GM19238 (cell line): ENCODE data around the gene ARID4B.
"Not testable (repeated sequence)": the region's sequence is repeated elsewhere in the genome, so short reads cannot be mapped to it uniquely, and the experiment has no call there.

ENCODE experiments used
- DNase-seq: peaks from one replicate; pipeline ENCODE4 v3.0.0; 2011; ENCODE audit warnings: low spot score; ENCODE audit not compliant: insufficient read length

The ARID4B gene, protein sequence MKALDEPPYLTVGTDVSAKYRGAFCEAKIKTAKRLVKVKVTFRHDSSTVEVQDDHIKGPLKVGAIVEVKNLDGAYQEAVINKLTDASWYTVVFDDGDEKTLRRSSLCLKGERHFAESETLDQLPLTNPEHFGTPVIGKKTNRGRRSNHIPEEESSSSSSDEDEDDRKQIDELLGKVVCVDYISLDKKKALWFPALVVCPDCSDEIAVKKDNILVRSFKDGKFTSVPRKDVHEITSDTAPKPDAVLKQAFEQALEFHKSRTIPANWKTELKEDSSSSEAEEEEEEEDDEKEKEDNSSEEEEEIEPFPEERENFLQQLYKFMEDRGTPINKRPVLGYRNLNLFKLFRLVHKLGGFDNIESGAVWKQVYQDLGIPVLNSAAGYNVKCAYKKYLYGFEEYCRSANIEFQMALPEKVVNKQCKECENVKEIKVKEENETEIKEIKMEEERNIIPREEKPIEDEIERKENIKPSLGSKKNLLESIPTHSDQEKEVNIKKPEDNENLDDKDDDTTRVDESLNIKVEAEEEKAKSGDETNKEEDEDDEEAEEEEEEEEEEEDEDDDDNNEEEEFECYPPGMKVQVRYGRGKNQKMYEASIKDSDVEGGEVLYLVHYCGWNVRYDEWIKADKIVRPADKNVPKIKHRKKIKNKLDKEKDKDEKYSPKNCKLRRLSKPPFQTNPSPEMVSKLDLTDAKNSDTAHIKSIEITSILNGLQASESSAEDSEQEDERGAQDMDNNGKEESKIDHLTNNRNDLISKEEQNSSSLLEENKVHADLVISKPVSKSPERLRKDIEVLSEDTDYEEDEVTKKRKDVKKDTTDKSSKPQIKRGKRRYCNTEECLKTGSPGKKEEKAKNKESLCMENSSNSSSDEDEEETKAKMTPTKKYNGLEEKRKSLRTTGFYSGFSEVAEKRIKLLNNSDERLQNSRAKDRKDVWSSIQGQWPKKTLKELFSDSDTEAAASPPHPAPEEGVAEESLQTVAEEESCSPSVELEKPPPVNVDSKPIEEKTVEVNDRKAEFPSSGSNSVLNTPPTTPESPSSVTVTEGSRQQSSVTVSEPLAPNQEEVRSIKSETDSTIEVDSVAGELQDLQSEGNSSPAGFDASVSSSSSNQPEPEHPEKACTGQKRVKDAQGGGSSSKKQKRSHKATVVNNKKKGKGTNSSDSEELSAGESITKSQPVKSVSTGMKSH (N-terminal part only)

DNA sequence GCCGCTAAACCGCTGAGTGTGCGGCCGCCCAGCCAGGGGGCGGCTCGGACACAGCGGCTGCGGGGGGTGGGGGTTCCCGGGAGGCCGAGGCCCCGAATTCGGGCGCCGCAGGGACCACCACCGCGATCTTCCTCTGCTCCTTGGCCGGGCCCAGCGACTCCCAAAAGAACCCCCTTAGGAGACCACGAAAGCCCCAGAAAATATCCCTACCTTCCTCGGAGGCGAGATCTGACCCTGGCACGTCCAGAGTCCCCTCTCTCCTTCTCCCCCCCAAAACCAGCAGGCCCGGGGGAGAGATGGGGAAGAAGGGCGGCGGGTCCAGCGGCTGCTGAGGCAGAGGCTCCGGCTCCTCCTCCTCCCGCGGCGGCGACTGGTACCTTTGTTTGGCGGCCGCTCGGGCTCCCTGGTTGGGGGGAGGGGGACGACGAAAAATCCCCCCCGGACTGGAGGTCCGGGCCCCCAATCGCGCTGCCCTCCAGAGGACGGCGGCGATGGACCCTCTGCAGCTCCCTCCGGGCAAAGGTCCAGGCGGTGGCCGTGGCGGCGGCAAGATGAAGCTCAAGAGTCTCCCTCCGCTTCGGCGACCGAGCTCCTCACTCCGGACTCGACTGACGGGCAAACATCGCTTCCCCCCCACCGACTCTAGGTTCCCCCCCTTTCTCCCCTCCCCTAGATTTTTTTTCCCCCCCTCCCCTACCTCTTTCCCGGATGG, at the start of gene ARID4B:
Gene ARID4B, minus strand, starts transcription at position 621 of the 712 bp plus-strand sequence. CDS start 1,260 bp downstream, outside the sequence.
- no peak for DNase-seq

DNA sequence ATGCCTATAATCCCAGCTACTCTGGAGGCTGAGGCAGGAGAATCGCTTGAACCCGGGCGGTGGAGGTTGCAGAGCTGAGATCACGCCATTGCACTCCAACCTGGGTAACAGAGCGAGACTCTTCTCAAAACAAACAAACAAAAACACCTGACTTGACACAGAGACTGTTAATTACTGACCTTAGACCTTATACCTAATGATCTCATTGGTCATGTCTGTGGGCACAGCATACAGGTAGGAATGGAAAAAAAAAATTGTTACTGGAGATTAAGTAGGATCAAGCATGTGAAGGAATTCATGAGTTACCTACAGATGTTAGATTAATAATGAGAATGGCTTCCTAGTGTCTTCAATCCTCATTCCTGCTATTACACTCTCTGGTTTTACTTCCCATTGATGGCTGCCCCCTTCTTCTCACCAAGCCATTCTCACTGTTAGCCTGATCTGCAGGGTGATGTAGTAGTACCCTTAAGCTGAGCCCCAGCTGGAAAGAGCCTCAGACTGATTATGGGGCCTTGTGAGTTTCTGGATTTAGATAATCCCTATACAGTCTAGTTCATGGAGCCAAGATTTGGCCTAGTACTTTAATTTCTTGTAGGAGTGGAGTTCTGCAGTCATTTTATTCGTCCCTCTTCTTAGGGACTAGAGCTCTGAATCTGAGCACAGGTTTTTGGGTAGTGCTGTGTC, 48.1 kb upstream of the ARID4B start:
- DNase-seq: no peak

DNA sequence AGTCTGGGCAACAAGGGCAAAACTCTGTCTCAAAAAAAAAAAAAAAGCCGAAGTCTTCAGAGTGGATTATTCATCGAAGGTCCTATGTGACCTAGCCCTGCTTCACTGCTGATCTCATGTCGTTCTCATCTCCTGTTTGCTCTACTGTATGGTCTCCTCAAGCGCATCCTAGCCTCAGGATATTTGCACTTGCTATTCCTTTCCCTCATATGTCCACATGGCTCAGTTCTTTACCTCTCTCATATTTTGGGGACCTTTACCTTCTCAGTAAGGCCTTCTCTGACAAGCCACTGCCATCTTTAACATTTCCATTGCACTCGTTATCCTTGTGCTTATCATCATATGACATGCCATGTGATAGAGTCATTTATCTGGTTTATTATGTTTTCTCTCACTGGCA, 41.8 kb upstream of the ARID4B start:
- DNase-seq: no peak

DNA sequence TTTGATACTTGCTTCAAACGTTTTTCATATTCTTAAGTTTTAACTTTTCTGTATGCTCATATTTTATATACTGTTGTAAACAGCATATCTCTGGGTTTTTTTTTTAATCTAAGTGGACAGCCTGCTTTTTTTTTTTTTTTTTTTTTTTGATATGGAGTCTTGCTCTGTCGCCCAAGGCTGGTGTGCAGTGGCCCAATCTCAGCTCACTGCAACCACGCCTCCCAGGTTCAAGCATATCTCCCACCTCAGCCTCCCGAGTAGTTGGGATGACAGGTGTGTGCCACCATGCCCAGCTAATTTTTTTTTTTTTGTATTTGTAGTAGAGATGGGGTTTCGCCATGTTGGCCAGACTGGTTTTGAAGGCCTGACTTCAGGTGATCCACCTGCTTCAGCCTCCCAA, 40.4 kb upstream of the ARID4B start:
- DNase-seq: no peak

DNA sequence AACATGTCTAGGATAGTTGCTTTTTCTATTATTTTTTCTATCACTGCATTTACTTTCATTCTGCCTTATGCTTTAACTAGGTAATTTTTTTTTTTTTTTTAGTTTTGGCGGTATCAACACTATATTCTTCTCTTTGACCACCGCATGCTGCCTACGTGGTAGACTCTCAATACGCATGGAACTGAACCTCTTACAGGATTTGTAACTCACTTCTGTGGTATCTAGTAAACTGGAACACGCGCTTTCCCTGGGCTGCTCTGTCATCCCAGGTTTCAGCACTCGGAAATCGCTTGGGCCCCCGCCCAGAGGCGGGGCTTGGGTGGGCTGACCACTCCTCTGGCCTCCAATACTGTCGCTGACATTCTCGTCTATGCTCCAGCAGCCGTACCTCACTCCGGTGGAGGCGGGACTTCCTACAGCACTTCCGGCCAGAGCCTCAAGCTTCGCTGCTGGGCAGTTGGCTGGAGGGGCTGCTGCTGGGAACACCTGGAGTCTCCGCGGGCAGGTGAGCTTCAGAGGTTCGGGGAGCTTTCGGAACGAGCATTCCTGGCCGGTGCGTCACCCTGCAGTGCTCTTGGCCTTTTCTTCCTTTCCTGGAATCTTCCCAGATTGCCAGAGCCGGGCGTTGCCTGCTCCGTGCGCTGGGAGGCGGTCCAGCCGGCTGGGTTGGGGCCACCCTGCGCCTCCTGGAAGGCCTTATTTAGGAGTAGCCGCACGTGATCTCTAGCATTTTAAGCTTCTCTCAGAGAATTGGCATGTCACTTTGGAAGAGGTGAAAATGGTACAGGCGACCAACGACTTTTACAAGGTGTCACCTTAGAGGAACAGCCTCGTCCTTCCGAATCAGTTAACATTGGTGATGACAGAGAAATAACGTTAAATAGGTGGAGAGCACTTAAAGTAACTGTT, 39.3 kb upstream of the ARID4B start, which contains the start of gene TBCE:
Gene TBCE, plus strand, starts transcription at position 428 of the 909 bp plus-strand sequence. CDS start 12,623 bp downstream, outside the sequence.
- DNase-seq: peak; percentile 93

DNA sequence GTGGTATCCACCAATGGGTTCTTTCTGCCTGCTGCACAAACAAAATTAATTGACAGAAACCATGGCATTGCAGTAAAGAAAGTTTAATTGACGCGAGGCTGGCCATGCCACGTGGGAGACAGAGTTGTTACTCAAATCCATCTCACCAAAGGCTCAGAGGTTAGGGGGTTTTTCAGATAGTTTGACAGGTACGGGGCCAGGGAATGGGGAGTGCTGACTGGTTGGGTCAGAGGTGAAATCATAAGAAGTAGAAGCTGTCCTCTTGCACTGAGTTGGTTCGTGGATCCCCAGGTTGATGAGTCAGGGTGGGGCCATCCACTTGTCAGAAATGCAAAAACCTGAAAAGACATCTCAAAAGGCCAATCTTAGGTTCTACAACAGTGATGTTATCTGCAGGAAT, 38.3 kb upstream of the ARID4B start:
- no peak for DNase-seq

DNA sequence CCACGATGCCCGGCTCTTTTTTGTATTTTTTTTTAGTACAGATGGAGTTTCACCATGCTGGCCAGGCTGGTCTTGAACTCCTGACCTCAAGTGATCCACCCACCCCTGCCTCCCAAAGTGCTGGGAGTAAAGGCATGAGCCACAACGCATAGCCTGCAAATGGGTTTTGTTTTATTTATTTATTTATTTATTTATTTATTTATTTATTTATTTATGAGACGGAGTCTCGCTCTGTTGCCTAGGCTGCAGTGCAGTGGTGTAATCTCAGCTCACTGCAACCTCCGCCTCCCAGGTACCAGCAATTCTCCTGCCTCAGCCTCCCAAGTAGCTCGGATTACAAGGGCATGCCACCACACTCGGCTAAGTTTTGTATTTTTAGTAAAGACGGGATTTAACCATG, 36.2 kb upstream of the ARID4B start:
- DNase-seq: not testable (repeated sequence)

DNA sequence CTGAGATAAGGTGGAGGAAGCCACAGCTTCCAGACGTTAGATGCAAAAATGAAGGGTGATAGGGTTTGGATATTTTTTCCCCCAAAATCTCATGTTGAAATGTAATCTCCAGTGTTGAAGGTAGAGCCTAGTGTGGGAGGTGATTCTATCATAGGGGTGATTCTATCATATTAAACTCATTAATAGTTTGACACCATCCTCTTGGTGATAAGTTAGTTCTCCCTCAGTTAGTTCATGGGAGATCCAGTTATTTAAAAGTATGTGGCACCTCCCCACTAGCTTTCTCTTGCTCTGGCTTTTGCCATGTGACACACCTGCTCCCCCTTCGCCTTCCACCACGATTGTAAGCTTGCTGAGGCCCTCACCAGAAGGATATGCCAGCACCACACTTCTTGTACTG, 30.9 kb upstream of the ARID4B start:
- no peak for DNase-seq

DNA sequence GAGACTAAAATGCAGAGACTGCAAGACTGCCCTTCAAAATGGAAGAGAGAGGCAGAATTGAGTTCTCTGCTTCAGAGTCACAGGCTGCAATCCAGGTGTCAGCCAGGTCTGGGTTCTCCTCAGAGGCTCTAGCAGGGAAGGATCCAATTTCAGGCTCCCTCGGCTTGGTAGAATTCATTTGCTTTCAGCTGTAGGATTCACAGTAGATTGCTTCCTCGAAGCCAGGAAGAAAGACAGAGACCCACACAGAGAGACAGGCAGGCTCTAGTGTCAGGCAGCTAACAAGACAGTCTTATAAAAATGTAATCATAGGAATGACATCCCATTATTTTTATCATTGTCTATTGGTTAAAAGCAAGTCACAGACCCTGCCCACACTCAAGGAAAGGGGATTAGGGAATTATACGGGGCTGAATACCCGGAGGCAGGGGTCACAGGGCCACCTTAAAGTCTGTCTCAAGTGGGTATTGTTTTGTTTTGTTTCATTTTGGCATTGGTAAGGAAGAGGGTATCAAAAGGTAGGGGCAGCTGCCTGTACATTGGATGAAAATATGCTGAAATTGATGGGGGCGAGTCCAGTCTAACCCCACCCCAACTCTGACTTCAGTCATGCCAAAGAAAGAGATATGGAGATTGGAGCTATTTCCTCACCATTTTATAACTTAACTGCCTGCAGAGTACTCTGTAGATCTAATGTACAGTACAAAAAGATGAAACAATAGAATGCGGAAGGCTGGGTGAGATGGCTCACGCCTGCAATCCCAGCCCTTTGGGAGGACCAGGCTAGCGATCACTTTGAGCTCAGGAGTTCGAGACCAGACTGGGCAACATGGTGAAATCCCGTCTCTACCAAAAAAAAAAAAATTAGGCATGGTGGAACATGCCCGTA, 29.8 kb upstream of the ARID4B start:
- DNase-seq: no peak

DNA sequence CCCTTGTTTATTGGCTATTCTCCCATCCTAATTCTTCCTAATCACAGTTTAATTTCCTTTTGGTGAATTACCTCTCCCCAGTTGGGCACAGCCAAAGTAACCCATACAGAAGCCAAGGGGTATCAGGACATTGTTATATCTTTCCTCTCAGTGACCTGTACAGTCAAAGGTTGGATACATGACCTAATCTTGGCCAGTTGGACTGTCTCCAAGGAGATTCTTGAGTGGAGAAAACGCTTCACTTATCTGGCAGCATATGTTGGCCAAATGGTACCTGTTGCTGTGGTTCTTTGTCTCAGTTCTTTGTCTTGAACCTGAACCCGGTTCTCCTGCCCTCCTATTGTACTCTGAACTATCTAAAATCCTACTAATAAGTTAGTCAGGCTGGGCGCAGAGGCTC, 23.9 kb upstream of the ARID4B start:
- no peak for DNase-seq

DNA sequence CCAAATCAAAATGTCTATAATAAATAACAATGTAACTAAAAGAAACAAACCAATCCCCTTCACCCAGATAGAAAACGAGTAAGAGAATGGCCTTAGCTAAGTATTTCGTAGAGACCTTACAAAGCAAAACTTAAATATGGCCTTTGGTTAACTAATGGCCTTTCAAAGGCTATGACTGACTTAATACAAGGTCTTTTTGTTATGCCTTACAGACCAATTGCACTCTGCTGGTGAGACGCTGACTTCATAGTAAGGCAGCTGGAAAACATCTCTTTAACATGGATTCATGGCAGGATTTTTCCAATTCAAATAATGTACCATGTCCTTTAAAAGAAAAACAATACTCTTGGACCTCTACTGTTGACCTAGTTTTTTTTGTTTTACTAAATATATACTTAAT, 23.5 kb upstream of the ARID4B start:
- no peak for DNase-seq

DNA sequence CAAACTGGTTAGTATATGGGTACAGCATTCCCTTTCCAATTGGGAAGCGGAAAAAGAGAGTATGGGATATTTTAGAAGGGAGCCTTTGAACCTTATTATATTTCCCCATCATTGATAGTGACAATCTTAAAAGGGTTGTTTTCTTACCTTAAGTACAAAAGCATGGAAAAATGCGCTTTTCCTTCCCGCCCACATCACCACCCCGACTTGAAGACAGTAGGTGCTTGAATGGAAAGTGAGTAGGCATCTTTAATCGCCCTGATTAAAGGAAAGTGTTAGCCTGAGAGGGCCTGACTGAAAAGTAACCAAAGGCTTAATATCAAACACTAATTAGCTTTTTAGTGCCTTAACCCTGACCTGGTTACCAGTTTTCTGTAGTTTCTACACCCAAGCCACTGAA, 15.7 kb upstream of the ARID4B start:
- DNase-seq: no peak

DNA sequence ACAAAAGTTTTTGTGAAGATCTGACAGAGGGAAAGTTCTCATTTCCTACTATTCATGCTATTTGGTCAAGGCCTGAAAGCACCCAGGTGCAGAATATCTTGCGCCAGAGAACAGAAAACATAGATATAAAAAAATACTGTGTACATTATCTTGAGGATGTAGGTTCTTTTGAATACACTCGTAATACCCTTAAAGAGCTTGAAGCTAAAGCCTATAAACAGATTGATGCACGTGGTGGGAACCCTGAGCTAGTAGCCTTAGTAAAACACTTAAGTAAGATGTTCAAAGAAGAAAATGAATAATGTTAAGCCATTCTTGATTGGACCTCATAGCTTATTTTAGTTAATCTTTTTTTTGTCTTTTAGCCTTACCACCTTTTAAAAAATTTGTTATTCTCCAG, 14.5 kb upstream of the ARID4B start:
- DNase-seq: no peak

DNA sequence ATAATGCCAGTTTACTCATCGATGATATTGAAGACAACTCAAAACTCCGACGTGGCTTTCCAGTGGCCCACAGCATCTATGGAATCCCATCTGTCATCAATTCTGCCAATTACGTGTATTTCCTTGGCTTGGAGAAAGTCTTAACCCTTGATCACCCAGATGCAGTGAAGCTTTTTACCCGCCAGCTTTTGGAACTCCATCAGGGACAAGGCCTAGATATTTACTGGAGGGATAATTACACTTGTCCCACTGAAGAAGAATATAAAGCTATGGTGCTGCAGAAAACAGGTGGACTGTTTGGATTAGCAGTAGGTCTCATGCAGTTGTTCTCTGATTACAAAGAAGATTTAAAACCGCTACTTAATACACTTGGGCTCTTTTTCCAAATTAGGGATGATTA, 14.1 kb upstream of the ARID4B start:
- no peak for DNase-seq

DNA sequence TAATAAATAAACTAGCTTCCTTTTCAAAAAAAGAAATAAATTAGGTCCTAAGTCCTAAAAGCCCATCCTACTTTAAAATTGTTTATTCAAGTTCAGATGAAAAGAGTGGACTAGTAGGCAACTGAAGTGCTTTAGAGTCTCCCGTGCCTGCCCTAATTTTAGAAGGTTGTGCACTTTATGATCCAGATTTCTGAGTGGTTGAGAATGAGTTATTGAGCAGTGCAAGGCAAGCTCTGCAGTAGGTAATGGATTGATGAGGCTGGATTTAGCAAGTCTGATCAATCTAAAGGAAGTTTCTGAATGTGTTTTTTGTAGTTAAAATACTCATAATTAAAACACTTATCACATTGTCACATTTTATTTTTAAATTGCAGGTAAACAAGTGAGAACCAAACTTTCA, 13.4 kb upstream of the ARID4B start:
- DNase-seq: no peak

DNA sequence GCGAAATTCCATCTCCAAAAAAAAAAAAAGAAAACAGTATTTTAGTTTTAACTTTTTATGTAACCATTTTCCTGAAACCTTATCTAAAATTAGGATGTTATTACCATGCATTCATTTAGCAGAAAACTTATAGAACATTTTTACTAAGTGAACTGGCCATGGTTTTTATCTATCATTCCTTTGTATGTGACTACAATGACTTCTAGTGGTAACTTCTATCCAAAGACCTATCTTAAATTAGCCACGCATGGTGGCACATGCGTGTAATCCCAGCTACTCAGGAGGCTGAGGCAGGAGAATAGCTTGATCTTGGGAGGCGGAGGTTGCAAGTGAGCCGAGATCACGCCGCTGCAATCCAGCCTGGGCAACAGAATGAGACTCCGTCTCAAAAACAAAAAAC, 11.8 kb upstream of the ARID4B start:
- no peak for DNase-seq

DNA sequence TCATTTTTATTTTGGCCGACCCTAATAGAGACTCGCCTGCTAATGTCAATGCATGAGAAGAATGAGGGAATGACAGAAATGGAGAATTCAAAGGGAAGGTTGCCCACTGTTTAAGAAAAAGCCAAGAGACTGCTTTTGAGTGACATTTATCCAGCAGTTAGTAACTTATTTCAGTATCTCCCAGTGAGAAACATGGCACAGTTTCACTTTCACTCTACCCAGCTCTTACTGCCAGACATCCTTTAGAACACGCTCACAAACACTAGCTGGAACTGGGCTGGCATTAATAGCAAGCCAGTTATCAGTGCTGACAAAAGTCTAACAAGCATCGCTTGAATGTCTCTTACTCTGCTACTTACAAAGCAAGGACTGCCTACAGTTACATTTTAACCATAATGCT, 8.9 kb upstream of the ARID4B start:
- DNase-seq: no peak

DNA sequence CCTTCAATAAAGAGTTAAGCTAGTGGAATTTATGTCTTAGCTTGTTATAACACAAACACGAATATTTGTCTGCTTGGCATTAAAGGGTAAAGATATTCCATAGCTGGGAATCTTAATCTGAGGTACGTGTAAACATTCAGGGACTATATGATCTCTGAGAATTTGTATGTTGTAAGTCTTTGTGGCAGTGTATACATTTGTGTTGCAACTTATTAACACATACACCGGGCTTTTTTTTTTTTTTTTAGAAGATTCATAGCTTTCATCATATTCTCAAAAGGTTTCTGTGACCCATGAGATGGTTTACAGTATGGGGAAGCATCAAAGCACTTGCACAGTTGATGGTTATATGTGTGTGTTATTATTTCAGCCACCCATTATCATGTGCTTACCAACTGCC, 3.4 kb upstream of the ARID4B start:
- DNase-seq: no peak

DNA sequence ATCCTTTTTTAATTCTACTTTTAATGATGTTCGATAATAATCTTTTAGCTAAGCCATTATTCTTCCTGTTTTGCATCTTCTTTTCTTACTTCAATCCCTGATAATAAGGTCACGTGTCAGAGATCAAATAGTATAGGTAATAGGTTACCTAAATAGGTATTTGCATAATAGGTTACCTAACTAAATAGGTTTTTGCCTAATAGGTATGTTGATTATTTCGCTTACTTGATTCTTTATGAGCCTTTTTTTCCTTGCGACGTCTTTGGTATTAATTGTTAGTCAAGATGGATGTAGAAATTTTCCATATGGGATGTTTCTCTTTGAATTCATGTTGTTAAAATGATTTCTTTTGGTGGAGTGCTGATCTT, 2.9 kb upstream of the ARID4B start:
- DNase-seq: no peak
